T-helper 9 cell (primary cell): ENCODE results near the gene REG3A.

Experiments
- DNase-seq: peaks from one replicate; pipeline ENCODE4 v3.0.0-alpha.2; 2020

The REG3A gene

DNA sequence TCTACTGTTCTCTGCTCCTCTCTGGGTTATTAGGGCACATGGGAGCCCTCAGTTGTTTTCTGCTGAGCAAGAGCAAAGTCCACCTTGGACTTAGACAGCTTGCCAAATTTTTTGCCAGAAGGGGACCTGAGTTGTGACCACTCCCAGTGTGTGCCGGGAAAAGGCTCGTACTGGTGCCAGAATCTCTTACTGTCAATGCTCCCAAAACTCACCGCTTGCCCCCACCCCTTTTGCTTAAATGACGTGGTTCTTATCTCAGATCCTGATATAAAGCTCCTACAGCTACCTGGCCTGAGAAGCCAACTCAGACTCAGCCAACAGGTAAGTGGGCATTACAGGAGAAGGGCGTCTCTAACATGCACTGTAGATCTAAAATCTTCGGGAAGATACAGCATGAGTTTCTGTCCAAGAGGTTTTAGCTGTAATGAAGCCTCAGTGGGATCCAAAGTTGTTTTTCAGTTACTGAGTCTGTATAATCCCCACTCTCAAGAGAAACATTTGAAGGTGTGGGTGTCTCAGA is 39.3 kb downstream of the REG3A start, which contains the start of gene REG1A:
TSS of gene REG1A (plus strand) at position 295 of the 520 bp plus-strand sequence. CDS start 374 bp downstream, outside the sequence.
- DNase-seq = no peak

DNA sequence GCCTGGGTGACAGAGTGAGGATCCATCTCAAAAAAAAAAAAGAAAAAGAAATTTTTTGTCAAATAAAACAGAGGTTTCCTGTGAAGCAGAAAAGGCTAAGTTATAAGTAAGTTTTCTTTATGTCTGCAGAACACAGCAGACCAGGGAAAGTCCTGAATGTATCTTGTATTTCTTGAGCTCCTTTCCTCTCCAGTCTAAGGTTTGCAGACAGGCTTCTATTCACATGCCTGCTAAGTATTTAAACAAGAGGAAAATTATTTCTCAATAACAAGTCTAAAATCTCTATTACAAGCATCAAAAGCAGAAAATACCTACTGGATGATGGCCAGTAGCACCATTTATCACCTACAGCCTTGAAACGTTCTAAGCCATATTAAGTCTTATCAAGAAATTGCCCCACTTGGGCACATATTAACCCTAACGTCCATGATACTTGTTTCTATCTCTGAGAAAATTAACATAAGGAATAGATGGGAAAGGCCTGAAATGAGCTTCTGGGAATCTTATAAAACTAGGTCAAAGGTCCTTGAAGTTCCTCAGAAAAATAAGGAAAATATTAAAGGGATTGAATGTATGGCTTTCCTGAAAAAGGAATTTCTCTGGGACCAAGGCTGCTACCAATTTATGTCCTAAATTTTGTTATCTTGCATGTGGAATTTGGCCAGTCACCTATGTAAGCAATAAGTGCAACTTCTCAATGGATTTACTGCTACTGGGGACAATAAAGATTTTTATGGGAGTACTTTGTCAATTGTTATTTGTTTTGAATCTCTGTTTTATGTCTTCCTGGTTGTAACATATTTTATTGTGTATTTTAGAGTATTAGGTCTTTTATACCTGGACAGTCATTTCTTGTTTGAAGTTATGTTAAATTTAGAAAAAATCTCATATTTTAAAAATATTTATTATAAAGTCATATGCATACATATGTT is 42.3 kb downstream of the REG3A start:
- no peak for DNase-seq

DNA sequence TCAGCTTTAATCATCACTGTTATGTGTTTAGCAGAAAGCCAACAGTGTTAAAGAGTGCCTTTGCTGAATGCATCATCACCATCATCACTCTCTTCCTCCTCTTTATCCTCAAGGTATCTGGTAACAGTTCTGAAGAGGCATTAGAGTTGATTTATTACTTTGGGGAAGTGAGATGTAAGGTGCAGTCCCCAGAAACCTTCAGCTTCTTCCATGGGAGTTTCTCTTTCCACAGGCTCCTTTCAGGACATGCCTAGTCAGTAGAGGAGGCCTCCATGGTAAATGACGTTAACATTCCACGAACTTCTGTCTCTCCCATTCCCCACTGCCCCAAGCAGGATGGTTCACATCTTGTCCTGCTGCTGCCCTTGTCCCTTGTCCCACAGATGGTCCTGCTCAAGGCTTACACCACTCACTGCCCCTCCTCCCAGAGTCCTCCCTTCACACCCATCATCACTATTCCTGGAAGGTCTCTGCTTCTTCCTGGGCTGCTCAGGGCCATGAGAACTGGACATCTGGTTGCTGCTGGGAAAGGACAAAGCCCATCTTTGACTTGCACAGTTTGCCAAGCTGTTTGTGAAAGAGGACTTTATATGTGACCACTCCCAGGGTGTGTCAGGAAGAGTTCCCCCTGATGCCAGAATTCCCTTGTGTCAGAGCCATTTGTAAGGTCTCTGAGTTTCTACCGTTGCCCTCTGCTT is 44.6 kb downstream of the REG3A start:
- no peak for DNase-seq

DNA sequence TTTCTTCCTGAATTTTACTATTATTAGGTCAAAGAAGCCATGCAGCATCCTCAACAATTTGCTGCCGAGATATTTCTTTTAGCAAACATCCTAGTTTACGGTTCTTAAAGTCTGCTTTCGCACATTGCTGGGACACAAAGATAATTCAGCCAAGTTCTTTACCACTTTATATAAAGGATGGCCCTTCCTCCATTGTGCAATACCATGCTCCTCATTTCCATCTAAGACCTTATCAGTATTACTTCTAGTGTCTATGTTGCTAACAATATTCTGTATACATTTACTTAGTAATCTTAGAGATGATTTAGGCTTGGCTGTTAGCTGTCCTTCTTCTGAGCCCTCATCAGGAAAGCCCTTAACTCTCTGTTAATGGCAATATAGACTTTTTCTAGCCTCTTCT is 47.3 kb downstream of the REG3A start:
- no peak for DNase-seq
